PC-9 (cell line): ENCODE results near the gene KIF16B. TPM values are rescaled to one million over a fixed set of nuclear protein-coding genes. Genes with fewer than 3 reads are reported as not detected.

Experiments used
- BruUV-seq: library from RNA; stranded (reverse); fragments of 400-500 nt; replicated peaks from 2 replicates; lab custom pipeline; 2021; lab: Mats Ljungman, UMichigan
- CTCF ChIA-PET: fragments of 300-600 bp; sonication (Branson Sonifier 250); formaldehyde crosslinking; loops from one replicate; lab custom pipeline; 2022; ENCODE audit warnings: antibody characterized with exemption; lab: Charles Lee
- POLR2A ChIA-PET: fragments of 300-600 bp; sonication (Branson Sonifier 250); formaldehyde crosslinking; loops from one replicate; lab custom pipeline; 2022; ENCODE audit warnings: antibody characterized with exemption; ENCODE audit not compliant: unreplicated experiment; lab: Charles Lee
- DNase-seq, 2 experiments: peaks; one replicate each; pipeline versions ENCODE4 v3.0.0 to v3.0.0-alpha.2; 2015 to 2022; ENCODE audit warnings: mixed read lengths in 1 of 2
- H2AFZ ChIP-seq: fragments of 200-600 bp; sonication (generic); 2 replicates; pipeline ENCODE4 v1.8.1; 2017; ENCODE audit warnings: antibody characterized with exemption
- H3F3A ChIP-seq: fragments of 200-600 bp; sonication (generic); 2 replicates; pipeline ENCODE4 v1.8.1; 2017; ENCODE audit warnings: antibody characterized with exemption, mild to moderate bottlenecking, low read depth; ENCODE audit not compliant: insufficient read depth
- H3K27ac ChIP-seq: fragments of 200-600 bp; sonication (generic); 2 replicates; pipeline ENCODE4 v1.6.1; 2016; ENCODE audit warnings: mixed run types
- H3K27me3 ChIP-seq: fragments of 200-600 bp; sonication (generic); 2 replicates; pipeline ENCODE4 v1.6.1; 2016; ENCODE audit warnings: low read depth, mixed run types; ENCODE audit not compliant: insufficient read depth
- H3K36me3 ChIP-seq: fragments of 200-600 bp; sonication (generic); 2 replicates; pipeline ENCODE4 v1.6.1; 2016; ENCODE audit warnings: low read depth, mixed run types
- H3K4me1 ChIP-seq: fragments of 200-600 bp; sonication (generic); replicated peaks from 2 replicates; pipeline ENCODE4 v1.6.1; 2016; ENCODE audit warnings: mixed run types; ENCODE audit not compliant: insufficient read depth
- H3K4me2 ChIP-seq: fragments of 200-600 bp; sonication (generic); 2 replicates; pipeline ENCODE4 v1.6.1; 2017; ENCODE audit warnings: mixed run types
- H3K4me3 ChIP-seq: fragments of 200-600 bp; sonication (generic); 2 replicates; pipeline ENCODE4 v1.6.1; 2016; ENCODE audit warnings: mixed run types
- H3K79me2 ChIP-seq: fragments of 200-600 bp; sonication (generic); 2 replicates; pipeline ENCODE4 v1.6.1; 2017; ENCODE audit warnings: low read depth, mixed run types
- H3K9me2 ChIP-seq: fragments of 200-600 bp; sonication (generic); 2 replicates; pipeline ENCODE4 v1.8.1; 2017; ENCODE audit warnings: mild to moderate bottlenecking; ENCODE audit not compliant: insufficient read depth
- H3K9me3 ChIP-seq: fragments of 200-600 bp; sonication (generic); 2 replicates; pipeline ENCODE4 v1.8.1; 2016; ENCODE audit warnings: low read depth; ENCODE audit not compliant: insufficient read depth
- H4K20me1 ChIP-seq: fragments of 200-600 bp; sonication (generic); 2 replicates; pipeline ENCODE4 v1.8.1; 2017; ENCODE audit not compliant: insufficient read depth
- CTCF ChIP-seq: fragments of 200-600 bp; sonication (generic); conservative IDR thresholded peaks from 2 replicates; pipeline ENCODE4 v1.6.1; 2017; ENCODE audit warnings: mixed run types, antibody characterized with exemption, mild to moderate bottlenecking, moderate library complexity
- EZH2 ChIP-seq: fragments of 200-600 bp; sonication (generic); IDR thresholded peaks from 2 replicates; pipeline ENCODE4 v1.8.0; 2017; ENCODE audit warnings: antibody characterized with exemption, low read depth
- intact Hi-C: fragments of 100-400 bp; cut with micrococcal nuclease; formaldehyde crosslinking; loops from one replicate; pipeline ENCODE4 v1.10.0; 2022; ENCODE audit not compliant: unreplicated experiment
- total RNA-seq: library from RNA; stranded (reverse); gene quantifications from 2 replicates; pipeline ENCODE4 v1.2.3, GENCODE V29; 2021

Gene KIF16B
- total RNA-seq, 1 experiment from 2014 or later = 17.6 TPM

DNA sequence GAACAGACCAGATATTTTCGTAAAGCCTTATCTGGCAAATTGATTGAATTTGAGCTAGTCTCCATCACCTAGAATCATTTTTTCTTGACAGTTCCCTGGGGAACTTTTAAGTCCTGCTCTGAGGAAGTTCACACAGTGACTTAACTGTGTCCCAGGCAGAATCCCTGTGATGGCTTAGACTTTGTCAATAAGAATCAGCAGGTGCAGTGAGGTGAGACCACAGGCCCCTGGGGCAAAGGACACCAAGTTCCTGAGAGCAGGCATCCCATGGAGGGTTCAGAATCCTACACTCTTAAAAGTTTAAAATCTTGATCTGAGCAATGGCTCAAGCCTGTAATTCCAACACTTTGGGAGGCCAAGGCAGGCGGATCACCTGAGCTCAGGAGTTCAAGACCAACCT, 13.0 kb downstream of the KIF16B start:
- Histone ChIP-seq H3K79me2 (peaks cover 8% of the 10 kb centered on the region; the same call in 1 of the 2 replicates), H3K4me3 (no peak overlapping the region), H2AFZ (no peak overlapping the region), H3K27ac (no peak overlapping the region), H3K4me1 (peaks cover 16% of the 10 kb centered on the region), H3K27me3 (no peaks in the 10 kb centered on the region), H4K20me1 (no peaks in the 10 kb centered on the region), H3F3A (peaks cover 9% of the 10 kb centered on the region; the same call in 1 of the 2 replicates), H3K9me2 (no peaks in the 10 kb centered on the region), H3K36me3 (no peaks in the 10 kb centered on the region), H3K4me2 (no peak overlapping the region), H3K9me3 (no peaks in the 10 kb centered on the region)
- ChIA-PET CTCF (no interaction called here), POLR2A (interaction anchor here (0.6 kb wide), 1 partner anchor 176 kb away, joined by 3 read pairs; no protein-coding TSS in a partner anchor)
- no peak for TF ChIP-seq CTCF
- no peak for TF ChIP-seq EZH2
- no peak for DNase-seq
- intact Hi-C loops = no loop called here
- no TSS peak for BruUV-seq

DNA sequence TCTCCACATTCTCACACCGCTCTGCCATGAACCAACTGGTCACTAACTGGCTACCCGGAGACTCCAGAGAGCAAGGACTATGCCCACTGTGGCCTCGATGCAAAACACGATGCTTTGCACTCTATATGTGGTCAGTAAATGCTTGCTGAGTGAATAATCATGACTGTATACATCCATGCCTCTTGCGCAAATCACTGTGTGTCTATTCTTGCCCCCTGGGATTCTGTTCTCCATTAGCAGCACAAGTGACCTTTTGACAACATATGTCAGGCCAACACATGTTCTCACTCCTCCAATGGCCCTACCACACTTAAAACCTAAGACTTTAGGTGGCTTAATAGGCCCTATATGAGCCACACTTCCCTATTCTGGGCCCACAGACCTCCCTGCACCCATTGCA, 16.9 kb downstream of the KIF16B start:
- H3F3A ChIP-seq = peaks cover 5% of the 10 kb centered on the region; the same call in 1 of the 2 replicates
- no peaks in the 10 kb centered on the region for H4K20me1 ChIP-seq
- ChIA-PET CTCF (no interaction called here), POLR2A (interaction anchor here (0.6 kb wide), 1 partner anchor 19 kb away, joined by 4 read pairs; no protein-coding TSS in a partner anchor)
- TF ChIP-seq EZH2 (no peak), CTCF (no peak)
- H3K79me2 ChIP-seq = peaks cover 8% of the 10 kb centered on the region; the same call in 1 of the 2 replicates
- H3K36me3 ChIP-seq = no peaks in the 10 kb centered on the region
- BruUV-seq = no TSS peak
- H3K4me1 ChIP-seq = peaks cover 22% of the 10 kb centered on the region
- no peaks in the 10 kb centered on the region for H3K9me3 ChIP-seq
- H3K4me3 ChIP-seq = no peak overlapping the region
- H3K4me2 ChIP-seq = no peak overlapping the region
- H3K9me2 ChIP-seq = no peaks in the 10 kb centered on the region
- intact Hi-C loops = no loop called here
- H3K27me3 ChIP-seq = no peaks in the 10 kb centered on the region
- no peak overlapping the region for H2AFZ ChIP-seq
- H3K27ac ChIP-seq = no peak overlapping the region
- no peak for DNase-seq

- Histone ChIP-seq H3K4me1 (peaks cover 22% of the 10 kb centered on the region), H3K36me3 (no peaks in the 10 kb centered on the region), H3K9me2 (no peaks in the 10 kb centered on the region), H3F3A (peaks cover 5% of the 10 kb centered on the region; the same call in 1 of the 2 replicates), H3K27ac (peak overlapping the region; percentile 58), H3K4me3 (no peak overlapping the region), H3K27me3 (no peaks in the 10 kb centered on the region), H3K79me2 (peaks cover 8% of the 10 kb centered on the region; the same call in 1 of the 2 replicates), H2AFZ (no peak overlapping the region), H4K20me1 (no peaks in the 10 kb centered on the region), H3K9me3 (no peaks in the 10 kb centered on the region), H3K4me2 (peak overlapping the region; percentile 55)
- ChIA-PET POLR2A (no interaction called here), CTCF (interaction anchor here (0.9 kb wide), 1 partner anchor 43 kb away, joined by 3 read pairs; no protein-coding TSS in a partner anchor)
- BruUV-seq = no TSS peak
- intact Hi-C loops = no loop called here
- TF ChIP-seq EZH2 (no peak), CTCF (no peak)
- no peak for DNase-seq
Observed at GRCh38 chr20:16555754-16556153, 17.5 kb downstream of the KIF16B start.
